ENCODE results near the gene UBE2V1. TPM values are rescaled to one million over a fixed set of nuclear protein-coding genes. Genes with fewer than 3 reads are reported as not detected.
"Not testable (repeated sequence)": the region's sequence is repeated elsewhere in the genome, so short reads cannot be mapped to it uniquely, and the experiment has no call there.

The UBE2V1 gene
- total RNA-seq (2021) (169 and 203 TPM in 2 replicates), Bru-seq, nascent RNA (percentile 87 among the genes with signal in this experiment), BruChase-seq, experiment 1, labeled RNA remaining after a 2-hour chase (percentile 88 among the genes with signal in this experiment), BruChase-seq, experiment 2, labeled RNA remaining after a 6-hour chase (percentile 92 among the genes with signal in this experiment)
- long read RNA-seq, transcript UBE2V1-201 (4 exons, 2,536 nt): minor isoform, 5 of 617 reads
- long read RNA-seq, transcript UBE2V1-205 (3 exons, 1,983 nt): minor isoform, 41 of 617 reads
- long read RNA-seq, transcript UBE2V1-203 (4 exons, 2,133 nt): major isoform, 524 of 617 reads
- long read RNA-seq, partial matches to known transcripts: 16 of 617 reads
- long read RNA-seq, other reads (novel, unspliced or antisense): 22 of 617 reads

DNA sequence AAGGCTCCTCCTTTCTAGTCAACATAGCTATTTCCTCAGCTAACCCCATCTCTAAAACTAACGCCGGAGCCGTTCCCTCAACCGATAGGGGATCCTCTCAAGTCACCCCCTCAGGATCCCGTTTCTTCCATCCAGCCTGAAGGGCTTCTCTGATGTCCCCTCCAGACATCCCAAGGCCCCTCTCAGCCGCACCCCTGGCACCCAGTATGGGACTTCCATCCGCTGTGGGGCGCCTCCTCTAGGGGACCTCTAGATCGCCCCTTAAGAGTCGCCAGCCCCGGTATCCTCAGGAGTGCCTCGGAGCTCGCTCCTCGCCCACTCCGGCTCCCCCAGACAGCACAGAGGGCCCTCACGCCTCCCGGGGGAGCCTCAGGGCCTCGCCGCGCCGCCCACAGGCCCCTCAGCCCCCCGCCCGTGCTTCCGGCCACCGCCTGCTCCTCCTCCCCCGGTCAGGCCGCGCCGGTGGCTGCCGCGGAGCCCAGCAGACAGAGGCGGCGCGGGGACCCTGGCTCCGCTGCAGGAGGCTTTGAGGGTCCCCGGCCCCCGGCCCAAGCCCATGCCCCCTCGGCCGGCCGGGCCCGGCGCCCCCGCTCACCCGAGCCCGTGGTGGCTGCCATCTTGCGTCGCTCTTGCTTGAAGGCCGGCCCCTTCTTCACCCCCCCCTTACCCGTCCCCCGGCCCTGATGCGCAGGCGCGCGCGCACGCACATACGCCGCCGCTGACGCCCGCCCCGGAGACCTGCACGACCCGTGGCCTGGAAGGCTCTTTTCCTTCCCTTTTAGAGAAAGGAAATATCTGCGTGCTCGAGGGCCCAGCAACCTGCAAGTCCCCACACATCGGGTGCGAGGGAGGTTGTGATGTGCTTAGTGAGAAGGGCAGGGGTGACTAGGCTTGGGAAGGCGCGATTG lies at the start of gene UBE2V1:
UBE2V1 (minus strand) TSS at position 639 of the 908 bp plus-strand sequence; CDS start at position 617, 22 bp downstream.
- TF ChIP-seq EZH2 (IDR thresholded peaks at IDR 0.05; ENCODE audit: borderline replicate concordance, low read depth, low read length, poor library complexity, severe bottlenecking): no peak
- TF ChIP-seq, protein P1, sequence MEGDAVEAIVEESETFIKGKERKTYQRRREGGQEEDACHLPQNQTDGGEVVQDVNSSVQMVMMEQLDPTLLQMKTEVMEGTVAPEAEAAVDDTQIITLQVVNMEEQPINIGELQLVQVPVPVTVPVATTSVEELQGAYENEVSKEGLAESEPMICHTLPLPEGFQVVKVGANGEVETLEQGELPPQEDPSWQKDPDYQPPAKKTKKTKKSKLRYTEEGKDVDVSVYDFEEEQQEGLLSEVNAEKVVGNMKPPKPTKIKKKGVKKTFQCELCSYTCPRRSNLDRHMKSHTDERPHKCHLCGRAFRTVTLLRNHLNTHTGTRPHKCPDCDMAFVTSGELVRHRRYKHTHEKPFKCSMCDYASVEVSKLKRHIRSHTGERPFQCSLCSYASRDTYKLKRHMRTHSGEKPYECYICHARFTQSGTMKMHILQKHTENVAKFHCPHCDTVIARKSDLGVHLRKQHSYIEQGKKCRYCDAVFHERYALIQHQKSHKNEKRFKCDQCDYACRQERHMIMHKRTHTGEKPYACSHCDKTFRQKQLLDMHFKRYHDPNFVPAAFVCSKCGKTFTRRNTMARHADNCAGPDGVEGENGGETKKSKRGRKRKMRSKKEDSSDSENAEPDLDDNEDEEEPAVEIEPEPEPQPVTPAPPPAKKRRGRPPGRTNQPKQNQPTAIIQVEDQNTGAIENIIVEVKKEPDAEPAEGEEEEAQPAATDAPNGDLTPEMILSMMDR (conservative IDR thresholded peaks at IDR 0.05; ENCODE audit: low read depth, low read length): peak; percentile 42
- intact Hi-C loops (cut with micrococcal nuclease; ENCODE audit: unreplicated experiment): no loop called here
- CTCF ChIA-PET: no interaction called here
- no peaks in the 10 kb centered on the region for H3K9me3 ChIP-seq (ENCODE audit: low read depth, low read length, poor library complexity, severe bottlenecking)
- peak; percentile 93 for DNase-seq (ENCODE audit: low spot score)
- H3K36me3 ChIP-seq (ENCODE audit: insufficient read depth, low read length, poor library complexity, severe bottlenecking): peaks cover 3% of the 10 kb centered on the region
- H3K4me3 ChIP-seq (ENCODE audit: low read depth, low read length, poor library complexity, severe bottlenecking): peak within 1 kb of the TSS; percentile 89
- H3K27me3 ChIP-seq (replicated peaks; ENCODE audit: insufficient read depth, low read depth, low read length, poor library complexity): no peaks in the 10 kb centered on the region
- no TSS peak for BruUV-seq (replicated peaks)
- POLR2A ChIA-PET (ENCODE audit: low non-redundant PET): interaction anchor here (0.6 to 0.7 kb wide), 2 partner anchors 142 to 336 kb away, joined by 3 to 12 read pairs; no protein-coding TSS in a partner anchor
- H3K27ac ChIP-seq (ENCODE audit: low read depth, low read length, poor library complexity, severe bottlenecking): peak within 1 kb of the TSS; percentile 94
- H3K4me1 ChIP-seq (ENCODE audit: insufficient read depth, low read length, poor library complexity, severe bottlenecking): peaks cover 41% of the 10 kb centered on the region

GRCh38 chr20:50161494-50161893 lies 48.5 kb upstream of the UBE2V1 start:
- H3K36me3 ChIP-seq (ENCODE audit: insufficient read depth, low read length, poor library complexity, severe bottlenecking); POLR2A ChIA-PET (ENCODE audit: low non-redundant PET); H3K9me3 ChIP-seq (ENCODE audit: low read depth, low read length, poor library complexity, severe bottlenecking); intact Hi-C loops (cut with micrococcal nuclease; ENCODE audit: unreplicated experiment); H3K27ac ChIP-seq (ENCODE audit: low read depth, low read length, poor library complexity, severe bottlenecking); DNase-seq (ENCODE audit: low spot score); CTCF ChIA-PET; H3K4me3 ChIP-seq (ENCODE audit: low read depth, low read length, poor library complexity, severe bottlenecking); BruUV-seq (replicated peaks); H3K27me3 ChIP-seq (replicated peaks; ENCODE audit: insufficient read depth, low read depth, low read length, poor library complexity): not testable (repeated sequence)
- H3K4me1 ChIP-seq (ENCODE audit: insufficient read depth, low read length, poor library complexity, severe bottlenecking): peaks cover 22% of the 10 kb centered on the region

GRCh38 chr20:50153500-50154377 lies 40.8 kb upstream of the UBE2V1 start, which contains the start of gene PEDS1:
Gene PEDS1 (minus strand): TSS chr20:50153723. CDS start chr20:50153637, 86 bp downstream.
- intact Hi-C loops (cut with micrococcal nuclease; ENCODE audit: unreplicated experiment): no loop called here
- Histone ChIP-seq H3K36me3 (ENCODE audit: insufficient read depth, low read length, poor library complexity, severe bottlenecking) (no peaks in the 10 kb centered on the region), H3K4me1 (ENCODE audit: insufficient read depth, low read length, poor library complexity, severe bottlenecking) (peaks cover 18% of the 10 kb centered on the region), H3K4me3 (ENCODE audit: low read depth, low read length, poor library complexity, severe bottlenecking) (peak within 1 kb of the TSS; percentile 80), H3K27ac (ENCODE audit: low read depth, low read length, poor library complexity, severe bottlenecking) (peak within 1 kb of the TSS; percentile 91), H3K9me3 (ENCODE audit: low read depth, low read length, poor library complexity, severe bottlenecking) (no peaks in the 10 kb centered on the region), H3K27me3 (replicated peaks; ENCODE audit: insufficient read depth, low read depth, low read length, poor library complexity) (no peaks in the 10 kb centered on the region)
- ChIA-PET CTCF (interaction anchor here (0.6 to 1.2 kb wide), 3 partner anchors 16 to 33 kb away, joined by 3 to 5 read pairs (median 3); no protein-coding TSS in a partner anchor), POLR2A (ENCODE audit: low non-redundant PET) (interaction anchor here (0.5 to 1.0 kb wide), 2 partner anchors 12 to 1077 kb away, joined by 6 to 8 read pairs; no protein-coding TSS in a partner anchor)
- TF ChIP-seq, protein P1 (conservative IDR thresholded peaks at IDR 0.05; ENCODE audit: low read depth, low read length): no peak
- no peak for TF ChIP-seq EZH2 (IDR thresholded peaks at IDR 0.05; ENCODE audit: borderline replicate concordance, low read depth, low read length, poor library complexity, severe bottlenecking)
- no TSS peak for BruUV-seq (replicated peaks)
- peak; percentile 95 for DNase-seq (ENCODE audit: low spot score)
